Activated T-helper 1 cell treated with Interleukin-2 at 50 U/mL for 16 hours (primary cell): ENCODE results near the gene ZNF777.

ENCODE experiments used
- DNase-seq: peaks from one replicate; pipeline ENCODE4 v3.0.0-alpha.2; 2020; ENCODE audit warnings: low read depth

Gene ZNF777

GRCh38 chr7:149476791-149477190 is 15.9 kb upstream of the ZNF777 start:
- no peak for DNase-seq

DNA sequence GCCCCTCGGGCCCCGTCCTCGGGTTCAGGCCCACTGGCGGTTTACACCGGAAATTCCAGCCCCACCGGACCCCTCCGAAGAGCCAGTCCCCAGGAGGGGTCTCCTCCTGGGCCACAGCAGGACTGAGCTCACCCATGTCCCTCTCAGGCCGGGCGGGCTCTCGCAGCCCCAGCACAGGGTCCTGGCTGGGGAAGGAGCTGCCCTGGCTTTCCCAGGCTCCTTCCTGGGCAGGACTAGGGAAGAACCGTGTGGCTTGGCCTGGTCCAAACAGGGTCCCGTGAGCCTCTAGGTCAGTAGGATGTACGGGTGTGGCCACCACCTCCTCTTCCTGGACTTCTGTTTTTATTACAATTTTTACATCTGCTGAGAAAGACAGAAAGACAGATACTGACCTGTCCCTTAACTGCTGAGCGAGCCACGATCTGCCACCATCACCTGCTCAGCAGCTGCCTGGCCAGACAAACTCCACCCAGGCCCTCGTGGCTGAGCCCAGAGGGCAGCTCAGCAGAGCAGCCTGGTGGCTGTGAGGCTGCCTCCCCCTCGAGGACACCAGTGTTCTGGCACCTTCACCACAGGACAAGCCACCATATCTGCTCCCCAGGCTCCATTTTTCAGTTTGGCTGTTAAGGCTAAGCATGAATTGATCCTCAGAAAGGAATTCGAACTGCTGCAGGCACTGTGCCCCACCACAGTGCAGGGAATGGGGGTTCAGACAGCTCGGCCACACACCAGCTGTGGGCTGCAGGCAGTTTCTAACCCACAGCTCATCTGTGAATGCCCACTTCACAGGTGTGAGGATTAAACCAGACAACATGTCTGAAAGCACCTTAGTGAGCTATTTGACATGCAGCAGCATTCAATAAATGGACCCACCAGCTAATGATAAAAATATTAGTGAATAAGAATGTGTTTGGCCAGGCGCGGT is 14.5 kb upstream of the ZNF777 start:
- no peak for DNase-seq

- DNase-seq: no peak
Observed at GRCh38 chr7:149474309-149475120, 13.7 kb upstream of the ZNF777 start.

- no peak for DNase-seq
Observed at GRCh38 chr7:149473251-149473650, 12.4 kb upstream of the ZNF777 start.

DNA sequence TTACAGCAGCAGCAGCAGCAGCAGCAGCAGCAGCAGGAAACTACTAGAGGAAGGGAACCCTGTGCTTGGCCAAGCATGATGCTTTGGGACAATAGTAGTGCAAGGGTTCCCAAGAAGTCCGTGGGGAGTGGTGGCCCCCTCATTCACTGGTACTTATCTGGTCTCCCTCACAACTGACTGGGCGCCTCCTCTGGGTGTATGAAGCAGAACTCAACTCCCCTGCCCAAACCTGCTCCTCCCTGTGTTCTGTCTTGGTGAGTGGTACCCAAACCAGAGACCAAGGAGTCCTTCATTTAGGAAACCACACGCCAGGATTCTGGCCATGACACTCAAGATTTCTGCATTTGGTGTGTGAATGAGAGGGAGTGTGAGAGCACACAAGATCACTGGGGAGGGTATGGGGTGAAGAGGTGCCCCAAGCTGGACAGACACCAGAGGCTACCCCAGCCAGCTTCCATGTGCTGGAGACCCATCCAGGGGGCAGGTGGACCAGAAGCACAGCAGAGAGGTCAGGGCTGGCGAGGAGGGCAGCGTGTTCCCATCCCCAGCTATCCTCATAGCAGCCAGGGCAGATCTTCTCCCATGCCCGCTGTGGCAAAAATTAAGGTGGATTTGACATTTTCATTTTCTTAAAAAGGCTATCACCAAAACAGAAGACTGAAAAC is 10.6 kb upstream of the ZNF777 start:
- DNase-seq: no peak

GRCh38 chr7:149469806-149470205 is 8.9 kb upstream of the ZNF777 start:
- no peak for DNase-seq

- no peak for DNase-seq
Observed at GRCh38 chr7:149468208-149468607, 7.3 kb upstream of the ZNF777 start.

DNA sequence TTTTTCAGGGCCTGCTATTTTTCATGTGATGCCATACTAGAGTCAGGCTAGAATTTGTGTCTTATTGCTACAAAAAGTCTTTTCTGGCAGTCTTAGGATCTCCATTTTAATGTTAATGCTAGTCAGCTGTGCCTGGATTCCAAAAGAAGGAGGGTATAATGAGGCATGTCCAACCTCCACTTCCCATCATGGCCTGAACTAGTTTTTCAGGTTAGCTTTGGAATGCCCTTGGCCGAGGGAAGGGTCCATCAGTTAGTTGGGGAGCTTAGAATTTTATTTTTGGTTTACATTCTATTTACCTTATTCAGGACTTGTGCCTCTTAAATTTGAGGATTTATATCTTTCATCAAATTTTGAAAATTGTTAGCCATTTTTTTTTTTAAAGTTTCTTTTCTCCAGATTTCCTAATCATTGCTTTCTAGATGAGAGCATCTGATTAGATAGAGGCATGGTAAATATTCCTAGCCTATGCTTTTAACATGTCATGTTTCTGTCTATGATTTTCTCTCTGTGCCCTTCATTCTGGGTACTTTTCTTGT is 6.5 kb upstream of the ZNF777 start:
- no peak for DNase-seq

DNA sequence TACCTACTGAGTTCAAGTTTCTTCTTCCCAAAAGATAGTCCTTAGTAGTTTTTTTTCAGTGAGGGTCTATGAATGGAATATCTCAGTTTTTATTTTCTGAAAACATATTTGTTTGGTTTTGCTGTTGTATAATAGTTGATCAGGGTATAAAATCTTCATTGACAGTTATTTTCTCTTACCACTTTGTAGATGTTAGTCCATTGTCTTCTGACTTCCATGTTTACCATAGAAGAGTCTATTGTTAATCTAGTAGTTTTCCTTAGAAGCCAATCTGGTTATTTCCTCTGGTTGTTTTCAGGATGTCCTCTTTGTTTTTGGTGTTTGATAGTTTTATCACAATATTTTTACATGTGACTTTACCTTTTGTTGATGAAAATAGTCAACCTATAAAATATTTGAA is 5.5 kb upstream of the ZNF777 start:
- no peak for DNase-seq

DNA sequence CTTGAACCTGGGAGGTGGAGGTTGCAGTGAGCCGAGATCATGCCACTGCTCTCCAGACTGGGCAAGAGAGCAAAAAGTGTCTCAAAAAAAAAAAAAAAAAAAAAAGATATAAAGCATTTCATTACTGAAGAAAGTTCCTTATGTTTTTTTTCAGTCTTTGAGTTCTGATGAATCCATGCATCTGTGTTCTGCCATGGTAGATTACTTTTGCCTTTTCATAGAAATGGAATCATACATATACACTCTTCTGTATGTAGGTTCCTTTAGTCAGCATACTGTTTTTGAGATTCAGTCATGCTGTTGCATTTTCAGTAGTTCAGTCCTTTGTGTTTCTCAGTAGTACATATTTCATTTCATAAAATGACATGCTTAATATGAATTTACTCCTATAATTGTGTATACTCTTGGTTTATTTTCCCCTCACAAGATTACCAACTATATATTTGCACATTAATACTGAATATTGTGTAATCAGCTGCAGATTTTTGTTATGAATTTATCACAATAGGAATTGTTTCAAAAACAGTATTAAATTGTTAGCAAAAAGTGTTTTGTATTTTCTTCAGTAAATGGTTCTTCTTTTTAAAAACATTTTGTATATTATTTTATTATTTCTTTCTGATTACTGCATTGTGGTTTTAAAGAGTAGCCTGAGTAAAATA is 2.8 kb upstream of the ZNF777 start:
- DNase-seq: no peak

DNA sequence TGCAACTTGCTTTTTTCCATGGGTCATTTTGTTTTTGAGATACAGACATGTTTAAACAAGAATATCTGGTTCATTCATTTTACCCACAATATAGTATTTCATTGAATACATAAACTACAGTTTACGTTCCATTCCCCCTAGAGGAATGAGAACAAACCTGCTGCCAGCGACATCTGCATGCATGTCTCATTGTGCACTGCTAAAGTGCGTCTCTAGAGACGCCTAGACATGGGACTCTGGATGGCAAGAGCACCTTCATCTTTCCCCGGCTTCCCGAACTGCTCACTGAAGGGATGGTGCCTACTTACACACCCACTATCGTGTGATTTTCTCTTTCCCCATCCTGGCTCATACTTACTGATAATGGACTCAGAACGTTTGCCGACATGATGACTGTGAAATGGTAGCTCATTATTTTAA is 1.2 kb upstream of the ZNF777 start:
- no peak for DNase-seq

DNA sequence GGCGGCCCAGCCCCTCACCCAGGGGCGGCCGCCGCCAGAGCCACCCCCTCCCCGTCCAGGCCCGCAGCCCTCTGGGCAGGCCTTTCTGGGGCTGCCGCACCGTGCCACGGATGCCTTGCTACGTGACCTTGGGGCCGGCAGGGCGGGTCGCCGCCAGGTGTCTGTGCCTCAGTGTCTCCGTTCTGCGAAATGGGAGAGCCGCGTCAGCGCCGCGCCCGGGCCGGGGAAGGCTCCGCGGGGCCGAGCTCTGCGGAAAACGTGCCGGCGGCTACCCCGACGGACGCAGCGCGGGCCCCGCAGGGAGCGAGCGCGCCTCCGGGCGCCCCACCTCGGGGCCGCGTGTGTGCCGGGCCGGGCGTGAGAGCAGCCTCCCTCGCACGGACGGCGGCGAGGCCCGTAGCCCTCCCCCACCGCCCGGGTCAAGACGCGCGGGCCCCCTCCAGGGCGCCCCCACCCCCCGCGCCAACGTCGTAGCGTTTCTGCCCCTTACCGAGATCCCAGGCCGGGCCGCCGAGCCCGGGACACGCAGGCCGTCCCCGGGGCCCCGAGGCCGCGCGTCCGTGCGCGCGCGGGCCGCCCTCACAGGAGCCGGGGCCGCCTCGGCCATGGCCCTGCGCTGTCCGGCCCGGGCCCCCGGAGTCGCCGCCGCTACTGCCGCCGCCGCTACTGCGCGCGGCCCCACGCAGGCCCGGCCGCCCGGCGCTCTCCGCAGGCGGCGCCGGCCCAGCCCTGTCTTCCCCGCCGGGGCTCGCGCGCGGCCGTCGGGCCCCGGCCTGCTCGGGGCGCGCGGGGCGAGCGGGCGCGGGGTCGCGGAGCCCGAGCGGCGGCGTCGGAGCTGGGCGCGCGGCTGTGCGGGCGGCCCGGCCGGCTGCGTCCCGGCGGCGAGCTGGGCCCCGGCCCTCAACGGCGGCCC is 1.1 kb downstream of the ZNF777 start:
- no peak for DNase-seq

DNA sequence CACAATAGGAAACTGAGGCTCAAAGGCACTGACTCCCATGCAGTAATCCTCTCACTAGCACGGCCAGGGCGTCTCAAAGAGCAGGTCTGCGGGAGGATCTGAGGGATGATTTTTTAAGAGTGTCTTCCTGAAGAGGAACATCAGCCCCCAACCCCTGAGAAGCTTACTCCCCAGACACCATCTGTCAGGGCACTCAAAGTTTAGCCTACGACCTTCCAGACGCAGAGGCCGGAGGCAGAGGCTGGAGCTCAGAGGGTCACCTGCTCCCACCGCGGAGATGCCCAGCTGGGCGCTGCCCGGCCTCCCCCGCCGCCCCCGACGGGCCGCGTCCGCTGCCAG is 1.7 kb downstream of the ZNF777 start:
- no peak for DNase-seq

- no peak for DNase-seq
Observed at GRCh38 chr7:149458235-149458634, 2.6 kb downstream of the ZNF777 start.

GRCh38 chr7:149457766-149458165 is 3.1 kb downstream of the ZNF777 start:
- DNase-seq: no peak

GRCh38 chr7:149456506-149457421 is 4.1 kb downstream of the ZNF777 start:
- no peak for DNase-seq

- DNase-seq: no peak
Observed at GRCh38 chr7:149455175-149455950, 5.5 kb downstream of the ZNF777 start.

- no peak for DNase-seq
Observed at GRCh38 chr7:149454750-149455149, 6.1 kb downstream of the ZNF777 start.

DNA sequence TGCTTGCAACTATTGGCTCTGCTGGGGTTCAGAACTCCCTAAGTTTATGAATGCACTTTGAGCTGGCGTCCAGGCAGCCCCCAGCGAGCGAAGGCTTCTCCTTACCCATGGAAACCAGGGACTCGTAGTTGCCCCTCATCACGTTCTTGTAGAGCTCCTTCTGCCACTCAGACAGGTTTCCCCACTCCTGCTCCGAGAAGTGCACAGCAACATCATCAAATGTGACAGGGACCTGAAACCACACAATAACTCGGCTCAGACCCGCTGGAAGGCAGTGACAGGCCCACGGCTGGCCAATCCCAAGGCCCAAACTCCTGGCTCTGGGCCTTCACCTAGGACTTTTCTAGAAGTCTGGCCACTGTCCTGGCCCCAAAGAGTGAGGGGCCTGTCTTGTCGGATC is 6.9 kb downstream of the ZNF777 start:
- DNase-seq: no peak
